ENCODE results near the gene EXPH5. TPM values are rescaled to one million over a fixed set of nuclear protein-coding genes. Genes with fewer than 3 reads are reported as not detected.

Gene EXPH5
- total and polyA plus RNA-seq, 9 of the 15 experiments (the other 6 are each of a cell fraction or from before 2014, with no cell fraction given) = 1.3 to 8.5 (median 4.8) TPM

GRCh38 chr11:108551651-108552462 lies 41.7 kb downstream of the EXPH5 start (continued):
- no peak for TF ChIP-seq CEBPB (tag; IDR thresholded peaks at IDR 0.05)
- TF ChIP-seq PKNOX1 (IDR thresholded peaks at IDR 0.05) = peak; percentile 20; the same call in 1 of the 2 replicates
- TF ChIP-seq DIDO1 (tag; IDR thresholded peaks at IDR 0.05; ENCODE audit: low read depth) = no peak
- TF ChIP-seq ZC3H8 (IDR thresholded peaks at IDR 0.05) = no peak
- peak; percentile 92 for TF ChIP-seq GATA2 (CRISPR knock-in tag; IDR thresholded peaks at IDR 0.05)
- peak; percentile 77 for TF ChIP-seq KLF16 (IDR thresholded peaks at IDR 0.05)
- peak; percentile 18; the same call in 1 of the 2 replicates for TF ChIP-seq RNF2 (IDR thresholded peaks at IDR 0.05)
- TF ChIP-seq TAL1 (IDR thresholded peaks at IDR 0.05) = peak; percentile 83
- no peak for TF ChIP-seq RHOXF2B (CRISPR knock-in tag; conservative IDR thresholded peaks at IDR 0.05)
- peak; percentile 78 for TF ChIP-seq SMARCA4 (IDR thresholded peaks at IDR 0.05)
- TF ChIP-seq NFATC3 (IDR thresholded peaks at IDR 0.05) = no peak
- no peak for TF ChIP-seq REST (IDR thresholded peaks at IDR 0.05; ENCODE audit: borderline replicate concordance)
- TF ChIP-seq REST (CRISPR knock-in tag; IDR thresholded peaks at IDR 0.05; ENCODE audit: low read depth) = no peak
- no peak for TF ChIP-seq HMGN3 (IDR thresholded peaks at IDR 0.05; ENCODE audit: borderline replicate concordance, extremely low read depth, insufficient read length, low read depth, low read length)
- peak; percentile 63 for TF ChIP-seq VEZF1 (CRISPR knock-in tag; IDR thresholded peaks at IDR 0.05)
- peak; percentile 84 for TF ChIP-seq NCOR1 (IDR thresholded peaks at IDR 0.05)
- 0 out of 4 replicates have a peak, but pooled peaks of 1 of the 2 experiments have one; percentile 25 for TF ChIP-seq ETV6 (IDR thresholded peaks at IDR 0.05; ENCODE audit: borderline replicate concordance in 1 of 2, low read depth in 2 of 2, low read length in 1 of 2)
- no peak for TF ChIP-seq ETV6 (CRISPR knock-in tag; IDR thresholded peaks at IDR 0.05; ENCODE audit: borderline replicate concordance)
- TF ChIP-seq ZNF766 (CRISPR knock-in tag; conservative IDR thresholded peaks at IDR 0.05) = peak; percentile 53; the same call in 1 of the 2 replicates
- peak; percentile 88 for TF ChIP-seq ARID1B (IDR thresholded peaks at IDR 0.05)
